ENCODE results near the gene CCDC88C. TPM values are rescaled to one million over a fixed set of nuclear protein-coding genes. Genes with fewer than 3 reads are reported as not detected.

Gene CCDC88C
- total and polyA plus RNA-seq, 2 donors (not counting 3 experiments of a cell fraction or from before 2014, with no cell fraction given), result 11.4 to 52.1 TPM

GRCh38 chr14:91333650-91334039 lies 84.0 kb downstream of the CCDC88C start:
- BruUV-seq (replicated peaks), result no TSS peak

More at GRCh38 chr14:91333650-91334039, 84.0 kb downstream of the CCDC88C start:
- Histone ChIP-seq H3K27me3 (ENCODE audit: control insufficient read depth in 2 of 2, insufficient read depth in 2 of 2, low read length in 2 of 2) (no peaks in the 10 kb centered on the region), H3K9ac (replicated peaks; ENCODE audit: extremely low read depth, insufficient read depth, low read length) (no peak overlapping the region), H3K4me1 (ENCODE audit: control insufficient read depth, extremely low read depth, insufficient read depth, low read length) (peaks cover 7% of the 10 kb centered on the region), H3K27ac (ENCODE audit: insufficient read depth, low read depth, low read length) (no peak overlapping the region), H2AFZ (ENCODE audit: low read depth, low read length) (no peak overlapping the region), H3K79me2 (ENCODE audit: control insufficient read depth, insufficient read depth, low read length) (no peaks in the 10 kb centered on the region), H3K9me1 (replicated peaks; ENCODE audit: control insufficient read depth, extremely low read depth, insufficient read depth, low read length) (no peaks in the 10 kb centered on the region), H3K4me3 (replicated peaks in 1 of 3; ENCODE audit: insufficient read depth in 1 of 3, low read depth in 1 of 3, low read length in 3 of 3) (no peak overlapping the region), H3K9me3 (replicated peaks; ENCODE audit: control insufficient read depth, insufficient read depth, low read length) (no peaks in the 10 kb centered on the region), H4K20me1 (replicated peaks; ENCODE audit: control insufficient read depth, extremely low read depth, insufficient read depth, low read length) (no peaks in the 10 kb centered on the region), H3K4me2 (ENCODE audit: insufficient read depth, low read length) (no peak overlapping the region), H3K36me3 (ENCODE audit: control insufficient read depth in 2 of 2, extremely low read depth in 1 of 2, insufficient read depth in 2 of 2, low read length in 2 of 2) (peaks cover 0 to 31% of the 10 kb centered on the region in 2 experiments)
- no peak for DNase-seq (ENCODE audit: low read depth, low spot score)
- intact Hi-C loops (cut with micrococcal nuclease), result no loop called here
- ChIA-PET CTCF (no interaction called here), POLR2A (no interaction called here)
- dilution Hi-C loops (cut with MboI; ENCODE audit: extremely low pct_ligation_motif_present, low sequenced_read_pairs), result no loop called here
- no peak for FAIRE-seq
- no peak for TF ChIP-seq GATA2 (IDR thresholded peaks at IDR 0.05; ENCODE audit: insufficient read depth, insufficient read length, low read depth, low read length)
- no peak for TF ChIP-seq FOS (IDR thresholded peaks at IDR 0.05; ENCODE audit: borderline replicate concordance, insufficient read depth, low read length)
- no peak for TF ChIP-seq CTCF (IDR thresholded peaks at IDR 0.05; ENCODE audit: extremely low read depth in 1 of 2, insufficient read depth in 1 of 2, low read depth in 1 of 2, low read length in 2 of 2)
- no peak for TF ChIP-seq MYC (IDR thresholded peaks at IDR 0.05; ENCODE audit: low read depth, low read length)
- TF ChIP-seq POLR2AphosphoS5 (IDR thresholded peaks at IDR 0.05; ENCODE audit: insufficient read depth, low read depth, low read length), result no peak
- TF ChIP-seq POLR2A (IDR thresholded peaks at IDR 0.05; ENCODE audit: low read depth, low read length), result no peak
- TF ChIP-seq MAX (IDR thresholded peaks at IDR 0.05; ENCODE audit: insufficient read depth, insufficient read length), result no peak
- no peak for TF ChIP-seq EZH2 (IDR thresholded peaks at IDR 0.05; ENCODE audit: borderline replicate concordance, low read depth, low read length, severe bottlenecking)
- no peak for TF ChIP-seq JUN (IDR thresholded peaks at IDR 0.05; ENCODE audit: borderline replicate concordance, insufficient read depth, insufficient read length, low read depth)

Data from endothelial cell of umbilical vein (primary cell).